ENCODE data around the gene CDSN.
A peak's percentile ranks its signal among the peaks of the same experiment; 100 is the strongest.

CDSN gene

DNA sequence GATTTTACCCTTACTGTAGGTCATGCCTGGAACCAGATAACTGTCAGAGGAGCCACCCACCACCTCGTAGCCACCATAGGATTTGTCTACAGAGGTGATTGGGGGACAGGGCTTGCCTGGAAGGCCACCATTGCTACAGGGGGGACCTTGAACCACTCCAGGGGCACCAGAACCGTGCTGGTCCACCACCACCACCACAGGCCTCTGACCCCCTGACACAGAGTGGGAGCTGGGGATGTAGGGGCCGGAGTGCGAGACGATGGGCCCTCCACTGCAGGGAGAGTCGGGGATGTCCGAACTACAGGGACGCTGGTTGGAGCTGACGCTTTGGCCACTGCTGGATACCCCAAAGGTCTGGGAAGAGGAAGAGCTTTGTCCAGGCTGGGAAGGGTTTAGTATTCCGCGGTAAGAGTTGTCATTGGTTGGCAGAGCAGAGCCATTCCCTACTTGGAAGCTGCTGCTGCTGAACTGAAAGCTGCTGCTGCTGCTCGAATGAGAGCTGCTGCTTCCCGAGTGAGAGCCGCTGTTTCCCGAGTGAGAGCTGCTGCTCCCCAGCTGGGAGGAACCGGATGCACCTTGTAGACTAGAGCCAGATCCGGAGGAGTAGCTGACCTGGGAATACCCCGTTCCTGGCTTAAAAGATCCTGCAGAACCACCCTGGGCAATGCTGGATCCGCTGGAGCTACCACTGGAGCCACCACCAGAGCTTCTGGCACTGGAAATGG, 3.4 kb downstream of the CDSN start:
- DNase-seq (ENCODE audit: low read depth): peak; percentile 29

DNA sequence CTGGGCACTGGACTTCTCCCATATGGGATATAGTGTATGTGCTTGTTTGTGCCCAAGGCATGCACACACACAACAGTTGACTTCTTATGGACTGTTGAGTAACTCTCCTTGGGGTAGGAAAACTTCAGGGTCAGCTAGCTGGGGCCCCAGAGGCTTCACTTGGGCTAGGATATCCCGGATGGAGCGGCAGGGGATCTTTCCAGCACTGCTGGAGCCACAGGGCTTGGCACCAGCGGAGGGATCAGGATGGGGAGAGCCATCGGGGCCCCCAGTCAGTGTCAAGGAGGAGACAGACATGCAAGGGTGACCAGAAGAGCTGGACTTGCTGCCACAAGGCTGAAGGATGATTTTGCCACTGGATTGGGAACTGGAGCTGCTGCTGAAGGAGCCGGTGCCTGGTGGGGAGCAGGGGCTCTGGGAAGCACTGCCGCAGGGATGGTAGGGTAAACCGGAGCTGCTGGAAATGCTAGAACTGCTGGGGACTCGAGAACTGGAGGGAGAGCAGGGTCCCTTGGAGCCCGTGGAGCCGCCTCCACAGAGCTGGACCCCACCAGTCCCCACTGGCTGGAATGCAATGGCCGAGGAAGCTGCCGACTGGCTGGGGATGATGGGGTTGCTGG, 4.2 kb downstream of the CDSN start:
- DNase-seq (ENCODE audit: low read depth): no peak

DNA sequence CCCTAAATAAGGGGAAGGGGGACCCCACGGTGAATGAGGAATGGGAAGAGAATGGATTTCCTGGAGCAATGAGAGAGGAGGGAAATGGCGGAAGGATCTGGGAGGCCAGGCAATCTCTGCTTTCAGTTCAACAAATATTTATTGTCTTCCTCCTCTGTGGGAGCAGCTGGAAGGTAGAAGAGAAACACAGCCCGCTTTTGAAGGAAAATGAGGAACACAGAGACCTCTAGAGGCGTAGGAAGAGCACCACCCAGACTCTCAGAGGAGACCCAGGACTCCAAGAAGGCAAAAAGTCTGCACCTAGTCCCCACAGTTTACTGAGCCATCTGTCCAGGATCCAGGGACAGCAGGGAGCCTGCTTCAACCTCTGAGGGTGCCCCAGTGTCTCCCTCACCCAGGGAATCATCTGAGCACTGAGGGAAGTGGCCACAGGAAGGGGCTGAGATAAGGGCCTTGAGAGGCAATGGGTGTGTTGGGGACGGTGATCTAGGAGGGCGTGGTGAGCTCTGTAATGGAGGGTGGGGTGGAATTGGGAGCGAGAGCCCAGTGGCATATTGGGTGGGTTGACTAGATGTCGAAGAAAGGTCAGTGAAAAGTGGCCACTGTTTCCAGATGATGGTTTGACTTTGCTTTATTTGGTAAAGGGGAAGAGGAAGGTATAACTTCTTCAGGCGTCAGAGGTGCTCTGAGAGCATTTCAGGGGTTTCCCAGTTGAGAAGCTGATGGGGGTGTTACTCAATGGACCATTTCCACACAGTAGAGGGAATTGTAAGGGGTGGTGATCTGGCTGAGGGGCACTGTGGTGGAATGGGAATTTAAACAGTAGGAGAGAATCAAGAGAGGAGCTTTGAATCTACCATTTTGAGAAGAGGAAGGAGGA, 5.0 kb downstream of the CDSN start:
- peak; percentile 24 for DNase-seq (ENCODE audit: low read depth)

DNA sequence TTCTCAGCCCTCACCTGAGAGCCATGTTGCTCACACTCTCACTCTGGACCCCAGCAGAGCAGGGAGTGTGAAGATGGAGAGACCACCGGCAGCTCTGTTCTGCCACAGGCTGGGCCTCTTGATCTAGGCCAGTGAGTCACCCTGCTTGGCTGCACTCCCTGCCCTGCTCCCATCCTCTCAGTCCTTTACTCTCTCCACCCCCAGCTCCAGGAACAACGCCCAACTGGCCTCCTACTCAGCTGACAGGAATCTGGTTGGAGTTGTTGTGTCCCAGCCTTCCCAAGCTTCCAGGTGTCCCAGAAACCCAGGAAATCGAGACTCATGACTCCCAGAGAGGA, 5.7 kb downstream of the CDSN start, which contains the start of gene PSORS1C1:
PSORS1C1 (plus strand) TSS at position 260 of the 338 bp plus-strand sequence. CDS start 14,833 bp downstream, outside the sequence.
- peak; percentile 86 for DNase-seq (ENCODE audit: low read depth)

DNA sequence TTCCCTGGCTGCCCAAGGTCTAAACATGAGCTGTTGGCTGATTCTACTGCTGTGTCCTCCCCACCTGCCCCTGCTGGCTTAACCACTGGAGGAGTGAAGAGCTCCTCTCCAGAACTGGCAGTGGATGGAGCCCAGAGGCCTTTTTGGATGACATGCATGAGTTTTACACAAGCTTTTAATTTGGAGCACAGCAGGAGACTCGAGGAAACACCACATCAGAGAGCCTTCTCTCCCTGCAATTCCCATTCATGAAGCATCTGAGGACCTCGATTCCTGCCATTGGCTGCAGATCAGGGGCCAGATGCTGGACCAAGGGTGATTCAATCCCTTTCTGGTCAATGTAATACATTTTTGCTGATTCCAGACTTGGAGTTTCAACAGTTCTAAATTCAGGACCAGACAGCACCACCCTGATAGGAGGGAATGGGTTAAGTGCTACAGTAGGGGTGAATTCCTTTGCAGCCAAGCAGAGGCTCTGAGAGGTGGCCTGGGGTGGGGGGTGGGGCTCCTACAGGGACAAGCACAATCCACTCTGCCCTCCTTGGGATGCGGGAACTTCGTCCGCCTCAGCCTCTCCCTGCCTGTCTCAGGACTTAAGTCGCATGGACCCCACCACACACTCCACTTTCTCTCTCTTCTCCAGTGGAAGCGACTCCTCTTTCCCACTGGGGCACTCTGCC, 6.2 kb downstream of the CDSN start:
- DNase-seq (ENCODE audit: low read depth): peak; percentile 82

DNA sequence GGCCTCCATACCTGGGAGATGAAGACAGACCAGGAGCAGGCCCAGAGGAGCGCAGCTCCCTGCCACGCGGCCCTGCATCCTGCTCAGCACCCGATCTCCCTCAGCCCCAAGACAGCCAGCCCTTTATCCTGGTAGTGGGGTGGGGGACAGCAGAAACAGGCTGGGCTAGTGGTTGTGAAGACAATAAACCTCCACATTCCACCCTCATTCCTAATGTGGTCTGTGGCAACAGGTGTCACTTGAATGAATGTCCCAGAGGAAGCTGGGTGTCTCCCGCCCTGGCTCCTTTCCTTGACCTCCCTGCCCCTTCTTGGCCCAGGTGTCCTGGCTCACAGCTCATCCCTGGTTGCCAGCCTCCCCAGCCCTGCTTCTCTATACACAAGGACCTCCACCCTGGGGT, 7.8 kb downstream of the CDSN start, which contains the start of gene C6orf15:
C6orf15 (minus strand) TSS at position 98 of the 400 bp plus-strand sequence; CDS start at position 78, 20 bp downstream.
- DNase-seq (ENCODE audit: low read depth): no peak

DNA sequence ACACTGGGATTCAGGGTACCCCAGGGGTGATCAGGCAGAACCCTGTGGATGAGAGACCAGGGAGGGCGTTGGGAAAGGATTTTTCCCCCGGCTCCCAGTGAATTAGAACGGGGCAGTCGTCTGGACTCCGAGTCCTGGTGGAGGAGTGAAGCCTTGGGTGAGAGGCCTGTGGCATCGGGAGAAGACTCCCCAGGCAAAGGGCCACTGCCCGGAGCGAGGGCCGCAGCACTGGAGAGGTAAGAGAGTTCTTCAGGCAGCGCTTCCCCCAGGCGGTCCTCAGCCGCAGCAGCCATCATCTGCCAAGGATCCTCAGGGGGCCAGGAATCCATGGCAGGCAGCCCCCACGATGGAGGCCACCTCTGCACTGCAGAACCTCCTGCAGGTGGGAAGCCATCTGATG, 8.5 kb downstream of the CDSN start:
- DNase-seq (ENCODE audit: low read depth): no peak

DNA sequence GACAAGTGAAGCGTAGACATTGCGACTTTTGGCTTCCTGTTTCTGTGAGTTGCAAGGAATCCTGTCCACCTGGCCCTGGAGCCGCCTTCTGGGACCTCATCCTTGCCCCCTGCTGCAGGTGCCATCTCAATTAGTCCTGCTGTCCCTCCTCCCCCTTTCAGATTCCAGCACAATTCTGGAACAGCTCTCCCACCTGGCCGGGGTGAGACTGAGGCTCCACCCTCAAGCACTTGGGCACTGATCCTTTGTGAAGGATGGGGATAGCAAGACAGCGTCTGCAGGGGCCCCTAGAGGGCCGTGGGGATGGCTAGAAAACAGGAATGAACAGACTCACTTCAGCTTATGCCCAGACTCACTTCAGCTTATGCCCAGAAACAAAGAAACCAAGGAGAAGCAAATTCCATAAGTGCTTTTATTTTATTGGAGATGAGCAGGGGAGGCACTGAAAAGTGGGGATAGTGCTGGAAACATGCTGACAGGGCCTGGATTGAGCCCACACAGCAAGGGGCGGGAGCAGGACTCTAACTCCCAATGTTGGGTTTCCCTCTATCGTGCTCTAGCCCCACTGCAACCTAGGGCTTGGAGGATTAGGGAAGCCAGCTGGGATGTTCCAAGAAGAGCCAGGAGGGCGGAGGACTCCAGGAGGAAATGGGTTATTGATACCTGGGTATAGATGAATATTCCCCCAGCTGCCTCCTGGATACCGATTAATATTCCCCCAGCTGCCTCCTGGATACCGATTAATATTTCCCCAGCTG, 9.2 kb downstream of the CDSN start:
- DNase-seq (ENCODE audit: low read depth): no peak

DNA sequence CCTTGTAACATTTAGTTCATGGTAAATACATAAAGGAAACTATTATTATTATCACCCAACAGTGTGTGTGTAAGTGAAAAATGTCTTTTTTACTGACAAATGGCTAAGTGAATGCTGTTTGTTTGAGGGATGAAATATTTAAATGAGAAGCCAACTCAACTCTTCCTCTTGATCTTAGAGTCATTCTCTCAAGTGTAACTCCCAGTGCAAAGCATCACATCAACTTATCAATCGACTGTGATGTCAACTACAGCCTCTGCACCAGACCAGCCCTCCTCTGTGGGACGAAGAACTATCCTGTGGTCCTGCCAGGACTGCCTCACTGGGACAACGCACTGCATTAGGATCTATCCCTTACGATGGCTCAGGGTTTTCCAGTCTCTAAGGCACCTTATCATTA, 13.2 kb downstream of the CDSN start:
- no peak for DNase-seq (ENCODE audit: low read depth)

DNA sequence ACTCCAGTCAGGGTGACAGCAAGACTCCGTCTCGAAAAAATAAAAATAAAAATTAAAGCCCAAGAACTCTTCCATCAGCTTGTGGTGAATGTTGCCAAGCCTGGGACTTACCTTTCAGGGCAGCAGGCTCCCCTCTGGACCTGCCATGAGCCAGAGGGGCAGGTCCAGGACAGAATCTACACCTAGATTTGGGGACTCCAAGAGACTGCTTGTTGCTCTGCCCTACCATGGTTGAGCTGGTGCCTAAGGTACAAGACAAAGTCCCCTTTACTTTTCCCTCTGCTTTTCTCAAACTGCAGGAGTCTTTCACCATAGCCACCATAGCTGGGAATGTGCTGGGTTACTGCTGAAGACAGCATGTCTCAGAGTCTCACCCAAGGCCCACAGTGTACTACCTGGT, 17.1 kb downstream of the CDSN start:
- no peak for DNase-seq (ENCODE audit: low read depth)

DNA sequence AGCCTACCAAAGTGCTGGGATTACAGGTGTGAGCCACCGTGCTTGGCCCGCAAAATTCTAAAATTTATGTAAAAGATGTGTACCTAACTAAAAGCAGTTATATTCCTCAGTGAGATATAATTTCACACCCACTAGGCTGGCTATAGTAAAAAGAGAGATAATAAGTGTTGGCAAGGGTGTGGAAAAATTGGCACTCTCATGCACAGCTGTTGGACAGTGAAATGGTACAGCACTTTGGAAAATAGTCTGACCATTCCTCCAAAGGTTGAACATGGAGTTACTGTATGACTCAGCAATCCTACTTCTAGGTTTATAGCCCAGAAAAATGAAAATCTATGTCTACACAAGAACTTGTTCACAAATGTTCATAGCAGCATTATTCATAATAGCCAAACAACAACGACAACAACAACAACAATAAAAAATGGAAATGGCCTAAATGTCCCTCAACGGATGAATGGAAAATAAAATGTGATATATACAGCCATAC, 21.8 kb downstream of the CDSN start:
- DNase-seq (ENCODE audit: low read depth): no peak

DNA sequence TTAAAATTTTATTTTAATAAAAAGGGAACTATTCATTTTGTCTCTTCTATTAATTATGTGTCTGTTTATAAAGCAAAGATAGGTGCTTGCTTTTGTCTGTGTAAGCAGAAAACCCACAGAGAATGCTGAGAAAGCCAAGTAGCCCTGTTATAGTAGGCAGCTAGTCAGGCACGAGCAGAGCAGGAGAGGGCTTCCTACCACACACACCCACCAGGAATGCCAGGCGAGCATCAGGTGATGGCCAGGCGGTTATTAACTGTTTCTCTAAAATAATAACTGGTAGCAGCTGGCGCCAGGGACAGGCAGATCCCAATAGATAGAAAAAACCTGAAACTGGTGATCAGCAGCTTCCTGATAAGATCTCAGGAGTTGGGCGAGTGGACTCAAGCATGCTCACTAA, 23.6 kb downstream of the CDSN start:
- DNase-seq (ENCODE audit: low read depth): no peak

DNA sequence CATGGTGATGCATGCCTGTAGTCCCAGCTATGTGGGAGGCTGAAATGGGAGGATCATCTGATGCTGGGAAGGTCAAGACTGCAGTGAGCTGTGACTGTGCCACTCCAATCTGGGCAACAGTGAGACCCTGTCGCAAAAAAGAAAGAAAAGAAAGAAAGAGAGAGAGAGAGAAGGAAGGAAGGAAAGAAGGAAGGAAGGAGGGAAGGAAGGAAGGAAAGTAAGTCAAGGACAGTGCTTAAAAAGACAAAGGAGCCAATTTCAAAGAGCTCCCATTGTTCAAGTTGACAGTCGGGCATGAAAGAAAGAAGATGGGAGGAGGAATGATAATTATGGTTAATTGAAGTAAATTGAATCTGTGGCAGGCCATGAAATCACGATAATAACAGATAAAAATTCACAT, 24.0 kb downstream of the CDSN start:
- DNase-seq (ENCODE audit: low read depth): no peak

DNA sequence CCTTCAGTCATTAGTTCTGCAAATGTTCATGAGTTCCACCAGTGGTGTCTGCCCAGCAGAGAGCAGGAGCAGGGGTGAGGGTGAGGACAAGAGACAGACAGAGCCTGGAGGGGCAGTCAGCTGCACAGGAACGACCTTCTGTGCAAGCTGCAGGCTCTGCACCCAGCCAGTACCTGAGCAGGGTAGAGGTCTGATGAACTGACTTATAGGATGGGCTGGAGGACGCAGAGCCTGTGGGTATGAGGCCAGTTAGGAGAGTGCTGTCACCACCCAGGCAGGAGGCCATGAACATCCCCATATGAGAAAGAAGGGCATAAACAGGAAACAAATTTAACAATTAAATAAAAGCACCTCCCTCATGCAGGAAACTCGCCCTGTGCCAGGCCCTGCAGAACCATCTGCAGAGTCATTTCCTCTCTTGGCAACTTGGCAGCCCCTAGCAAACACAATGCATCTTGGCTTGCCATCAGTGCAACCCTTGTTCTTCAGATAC, 25.8 kb downstream of the CDSN start:
- DNase-seq (ENCODE audit: low read depth): no peak

DNA sequence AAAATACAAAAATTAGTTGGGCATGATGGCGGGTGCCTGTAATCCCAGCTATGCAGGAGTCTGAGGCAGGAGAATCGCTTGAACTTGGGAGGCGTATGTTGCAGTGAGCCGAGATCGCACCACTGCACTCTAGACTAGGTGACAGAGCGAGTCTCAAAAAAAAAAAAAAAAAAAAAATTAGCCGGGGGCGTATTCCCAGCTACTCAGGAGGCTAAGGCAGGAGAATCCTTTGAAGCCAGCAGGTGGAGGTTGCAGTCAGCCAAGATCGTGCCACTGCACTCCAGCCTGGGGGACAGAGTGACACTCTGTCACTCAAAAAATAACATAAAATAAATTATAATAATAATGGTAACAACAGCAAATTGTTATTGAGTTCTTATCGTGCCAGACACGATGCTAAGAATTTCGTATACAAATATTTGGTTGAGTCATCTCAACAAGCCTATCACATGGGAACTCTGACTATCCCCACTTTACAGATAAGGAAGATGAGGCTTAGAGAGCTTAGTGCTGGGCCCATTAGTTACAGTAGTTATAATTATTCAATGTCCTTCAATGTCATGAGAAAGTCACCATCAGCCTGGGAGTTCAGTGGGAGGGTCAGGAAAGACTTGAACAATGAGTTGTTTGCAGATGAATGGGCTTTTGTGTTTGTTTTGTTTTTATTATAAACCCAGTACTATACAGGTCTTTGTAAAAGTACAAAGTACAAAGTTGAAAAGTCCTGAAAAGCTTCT, 27.3 kb downstream of the CDSN start:
- DNase-seq (ENCODE audit: low read depth): no peak

DNA sequence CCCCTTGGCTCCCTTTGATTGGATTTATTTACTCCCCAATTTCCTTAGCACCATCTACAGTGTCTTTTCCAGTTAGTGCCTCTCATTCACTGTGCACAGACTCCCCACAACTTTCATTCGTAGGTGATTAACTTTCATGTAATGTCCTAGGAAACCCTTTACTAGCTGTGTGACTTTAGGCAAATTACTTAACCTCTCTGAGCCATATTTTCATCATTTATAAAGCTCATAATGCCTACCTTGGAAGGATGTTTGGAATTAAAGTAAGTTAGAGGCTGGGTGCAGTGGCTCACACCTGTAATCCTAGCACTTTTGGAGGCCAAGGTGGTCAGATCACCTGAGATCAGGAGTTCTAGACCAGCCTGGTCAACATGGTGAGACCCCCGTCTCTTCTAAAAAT, 28.0 kb downstream of the CDSN start:
- DNase-seq (ENCODE audit: low read depth): no peak

DNA sequence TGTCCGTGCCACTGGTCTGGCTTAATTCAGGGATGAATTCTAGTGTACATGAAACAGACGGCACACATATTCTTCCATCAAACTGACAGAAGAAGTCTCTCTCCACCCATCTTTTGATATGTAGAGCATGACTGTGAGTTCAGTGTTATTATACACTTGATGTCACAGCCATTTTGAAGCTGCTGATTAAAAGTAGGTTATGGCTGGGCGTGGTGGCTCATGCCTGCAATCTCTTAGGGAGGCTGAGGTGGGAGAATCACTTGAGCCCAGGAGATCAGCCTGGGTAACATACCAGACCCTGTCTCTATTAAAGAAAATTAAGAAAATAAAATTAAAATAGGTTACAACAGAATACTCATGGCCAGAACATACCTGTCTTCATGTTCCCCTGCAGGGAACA, 28.6 kb downstream of the CDSN start:
- no peak for DNase-seq (ENCODE audit: low read depth)

DNA sequence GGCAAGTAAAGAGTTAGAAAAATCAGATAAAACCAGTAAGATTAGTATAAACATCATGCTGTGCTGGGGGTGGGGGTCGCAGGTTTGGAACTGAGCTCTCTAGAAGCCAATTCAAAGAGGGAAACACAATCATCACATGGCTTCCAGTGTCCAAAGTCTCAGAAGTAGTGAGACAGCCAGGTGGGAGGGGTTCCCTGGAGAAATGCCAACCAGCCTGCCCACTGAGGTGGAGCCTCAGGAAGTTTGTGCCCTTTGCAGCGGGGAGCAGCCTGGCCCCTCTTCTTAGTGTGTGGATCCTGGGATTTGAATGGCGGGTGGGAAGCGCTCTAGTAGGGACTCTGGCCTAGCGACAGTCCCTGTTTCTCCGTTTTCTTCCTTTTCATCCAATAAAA, 29.3 kb downstream of the CDSN start:
- no peak for DNase-seq (ENCODE audit: low read depth)

DNA sequence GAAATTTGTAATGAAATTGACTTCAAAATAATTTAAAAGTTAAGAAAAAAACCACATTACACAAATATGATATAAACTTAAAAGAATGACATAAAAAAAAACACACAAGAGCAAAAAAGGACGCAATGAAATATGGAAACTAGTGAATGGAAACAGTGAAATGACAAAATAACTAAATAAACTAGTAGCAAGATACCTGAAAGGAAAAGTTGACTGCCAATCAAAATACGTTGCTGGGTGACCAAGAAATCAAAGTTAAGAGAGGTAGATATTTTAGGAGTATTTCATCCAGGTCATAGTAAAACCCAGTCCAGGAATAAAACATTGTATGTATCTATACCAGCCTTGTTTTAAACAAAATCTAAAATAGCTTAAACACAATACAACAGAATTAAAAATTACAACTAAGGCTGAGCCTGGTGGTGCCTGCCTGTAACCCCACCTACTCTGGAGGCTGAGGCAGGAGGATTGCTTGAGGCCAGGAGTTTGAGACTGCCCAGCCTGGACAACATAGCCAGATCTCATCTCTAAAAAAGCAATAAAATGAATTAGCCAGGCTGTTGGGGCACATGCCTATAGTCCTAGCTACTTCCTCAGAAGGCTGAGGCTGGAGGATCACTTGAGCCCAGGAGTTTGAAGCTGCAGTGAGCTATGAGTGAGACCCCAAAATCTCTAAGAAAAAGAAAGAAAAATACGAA, 29.8 kb downstream of the CDSN start:
- DNase-seq (ENCODE audit: low read depth): no peak
